Activated T-cell treated with anti-CD3 and anti-CD28 coated beads, Interleukin-2, amount 50 U/mL, for 48 hours (primary cell): ENCODE data around the gene EHD4.

ENCODE experiments used
- DNase-seq, 2 experiments: peaks; one replicate each; pipeline ENCODE4 v3.0.0-alpha.2; 2020

EHD4 gene

DNA sequence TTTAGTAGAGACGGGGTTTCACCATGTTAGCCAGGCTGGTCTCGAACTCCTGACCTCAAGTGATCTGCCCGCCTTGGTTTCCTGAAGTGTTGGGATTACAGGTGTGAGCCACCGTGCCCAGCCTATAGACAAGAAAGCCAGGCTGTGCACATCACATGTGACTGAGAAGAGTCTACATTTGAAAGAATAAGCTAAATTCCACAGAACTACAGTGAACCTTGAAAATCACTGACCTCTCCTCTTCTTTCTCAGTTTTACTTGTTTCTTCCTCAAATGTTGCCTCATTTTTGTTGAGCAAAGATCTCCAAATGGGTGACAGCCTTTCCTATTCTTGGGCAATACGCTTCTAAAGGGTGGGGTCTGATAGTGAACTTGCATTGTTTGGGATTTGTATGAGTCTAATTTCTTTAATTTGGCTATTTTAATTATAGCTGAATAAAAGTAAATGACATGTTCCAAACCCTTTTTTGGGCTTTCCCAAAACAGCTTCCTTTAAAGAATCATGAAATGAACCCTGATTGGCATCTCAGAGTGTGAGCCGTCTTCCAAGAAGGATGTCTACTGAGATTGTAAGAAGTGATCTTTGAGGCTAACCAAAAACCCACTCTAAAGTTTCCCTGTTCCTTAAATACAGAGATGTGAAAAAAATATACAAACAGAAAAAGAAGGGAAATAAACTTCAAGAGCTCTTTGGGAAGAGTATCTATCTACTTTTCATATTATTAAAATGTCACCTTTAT lies 56.9 kb downstream of the EHD4 start:
- no peak for DNase-seq

DNA sequence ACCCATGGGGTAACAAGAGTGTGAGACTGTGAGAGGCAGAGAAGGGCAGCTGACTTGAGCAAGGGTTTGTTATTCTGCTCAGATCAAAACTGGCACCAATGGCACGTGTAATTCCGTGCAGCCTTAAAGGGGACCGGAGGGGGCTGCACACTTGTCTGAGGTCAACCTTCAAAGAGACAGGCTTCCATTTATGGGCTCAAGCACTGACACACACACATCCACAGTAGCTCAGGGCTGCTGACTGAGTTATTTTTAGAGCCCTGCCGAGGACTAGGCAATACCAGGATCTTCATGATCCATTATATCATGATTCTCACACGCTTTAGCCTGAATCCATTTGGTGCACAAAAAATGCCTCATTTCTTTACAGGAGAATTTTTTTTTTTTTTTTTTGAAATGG lies 57.9 kb downstream of the EHD4 start:
- no peak for DNase-seq

DNA sequence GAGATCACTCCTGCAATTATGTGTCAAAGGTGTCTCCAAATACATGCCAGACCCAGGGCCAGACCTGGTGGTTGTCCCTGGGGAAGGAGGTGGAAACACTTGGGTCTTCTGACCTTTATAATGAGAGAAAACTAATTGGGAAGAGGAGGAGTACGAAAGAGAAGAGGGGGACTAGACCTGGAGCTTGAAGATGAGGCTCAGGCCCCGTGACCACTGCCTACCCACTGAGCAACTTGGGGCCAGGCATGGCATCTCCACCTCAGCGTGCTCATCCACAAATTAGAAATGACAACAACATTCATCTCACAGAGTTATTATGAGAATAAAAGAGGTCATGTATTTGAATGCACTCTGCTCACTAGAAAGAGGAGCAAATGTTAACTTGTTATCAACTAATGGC lies 59.1 kb downstream of the EHD4 start:
- no peak for DNase-seq

DNA sequence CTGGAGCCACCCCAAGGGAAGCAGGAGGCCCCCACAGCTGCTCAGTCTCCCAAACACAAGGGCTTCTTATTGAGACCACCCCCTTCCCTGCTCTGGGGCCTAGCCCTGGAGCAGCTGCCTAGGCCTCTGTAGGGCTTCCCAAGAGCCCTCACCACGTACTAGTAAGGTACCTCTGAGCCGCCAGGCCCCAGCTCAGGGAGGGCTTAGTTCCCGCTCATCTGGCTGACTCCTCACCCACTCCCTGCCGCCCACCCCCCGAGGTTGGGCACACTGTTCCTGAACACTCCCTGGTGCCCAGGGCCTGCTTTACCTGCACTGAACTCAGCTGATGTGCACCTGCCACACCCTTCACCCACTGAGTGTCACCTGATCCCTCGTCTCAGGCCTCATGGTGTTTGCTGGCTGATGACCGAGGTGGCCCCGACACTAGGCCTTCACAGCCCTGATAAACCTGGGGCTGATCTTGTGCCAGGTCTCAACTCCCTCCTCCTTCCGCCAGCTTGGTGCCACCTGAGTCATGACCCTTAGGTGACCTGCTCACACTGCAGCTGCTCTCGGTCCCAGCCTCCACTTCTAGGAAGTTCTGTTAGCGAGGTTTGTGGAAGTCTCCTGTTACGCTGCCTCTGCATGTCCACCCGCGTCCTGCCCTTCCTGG lies 60.5 kb downstream of the EHD4 start:
- DNase-seq = no peak

DNA sequence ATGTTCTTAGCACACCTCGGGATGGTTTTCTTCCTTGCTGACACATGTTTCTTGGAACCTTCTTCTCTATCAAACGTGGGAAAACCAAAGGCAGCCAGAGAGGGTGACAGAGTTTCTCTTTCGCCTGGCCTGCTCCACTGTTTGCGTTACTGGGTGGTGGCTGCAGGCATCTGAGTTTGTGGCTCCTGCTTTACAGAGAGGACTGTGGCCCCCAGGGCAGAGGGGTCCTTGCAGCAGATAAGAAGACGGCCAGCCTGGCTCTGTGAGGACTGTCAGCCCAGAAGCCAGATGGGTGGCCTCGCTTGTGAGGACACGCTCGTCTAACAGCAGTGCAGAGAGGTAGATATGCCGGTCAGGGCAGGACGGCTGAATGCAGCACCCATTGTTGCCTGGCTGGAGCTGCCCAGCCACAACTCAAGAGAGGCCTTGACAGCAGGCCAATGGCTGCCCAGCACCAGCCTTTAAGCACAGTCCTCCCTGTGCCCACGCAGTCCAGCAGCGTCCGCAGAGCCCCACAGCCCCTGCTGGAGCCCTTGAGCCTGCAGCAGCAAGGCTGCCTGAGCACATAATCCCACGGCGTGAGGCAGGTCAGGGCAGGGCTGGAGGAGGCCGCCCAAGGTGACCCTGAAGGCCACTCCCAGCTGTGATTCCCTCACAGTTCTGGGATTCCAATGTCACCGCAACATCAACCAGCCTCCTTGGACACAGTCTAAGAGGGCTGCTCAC lies 63.5 kb downstream of the EHD4 start:
- DNase-seq = no peak

DNA sequence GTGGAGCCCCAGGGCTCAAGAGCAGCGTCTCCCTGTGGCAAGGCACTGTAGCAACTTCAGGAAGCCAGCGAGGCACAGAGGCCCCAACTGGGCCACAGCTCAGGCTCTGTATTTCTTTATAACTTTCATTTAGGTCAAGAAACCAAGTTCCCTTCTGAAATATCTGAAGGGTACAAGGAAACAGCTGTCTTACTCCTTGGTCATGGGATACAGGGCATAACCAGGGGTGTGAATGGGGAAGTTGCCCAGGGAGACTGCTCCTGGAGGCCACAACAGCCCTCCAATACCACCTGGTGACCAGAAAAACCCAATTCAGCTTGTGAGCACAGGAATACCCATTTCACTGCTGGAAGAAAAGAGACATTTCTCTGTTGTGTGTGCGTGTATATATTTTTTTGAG lies 65.2 kb downstream of the EHD4 start:
- DNase-seq = no peak

DNA sequence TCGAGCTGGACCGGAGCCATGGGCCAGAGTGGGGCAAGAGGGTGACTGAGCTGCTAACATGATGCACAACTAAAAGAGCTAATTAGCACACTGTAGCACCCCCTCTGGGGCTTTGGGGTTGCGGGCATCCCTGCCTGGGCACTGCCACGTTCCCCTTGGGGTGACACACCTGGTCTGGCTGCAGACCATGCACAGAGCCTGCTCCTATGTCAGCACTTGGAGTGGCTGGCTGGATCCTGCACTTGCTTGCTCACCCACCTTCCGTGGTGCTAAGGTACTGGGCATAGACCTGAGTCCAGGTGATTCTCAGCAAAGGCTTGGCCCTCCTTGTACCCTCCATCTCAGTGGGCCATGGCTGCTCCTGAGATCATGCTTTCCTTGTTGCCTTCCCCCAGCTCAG lies 65.7 kb downstream of the EHD4 start:
- DNase-seq = no peak

DNA sequence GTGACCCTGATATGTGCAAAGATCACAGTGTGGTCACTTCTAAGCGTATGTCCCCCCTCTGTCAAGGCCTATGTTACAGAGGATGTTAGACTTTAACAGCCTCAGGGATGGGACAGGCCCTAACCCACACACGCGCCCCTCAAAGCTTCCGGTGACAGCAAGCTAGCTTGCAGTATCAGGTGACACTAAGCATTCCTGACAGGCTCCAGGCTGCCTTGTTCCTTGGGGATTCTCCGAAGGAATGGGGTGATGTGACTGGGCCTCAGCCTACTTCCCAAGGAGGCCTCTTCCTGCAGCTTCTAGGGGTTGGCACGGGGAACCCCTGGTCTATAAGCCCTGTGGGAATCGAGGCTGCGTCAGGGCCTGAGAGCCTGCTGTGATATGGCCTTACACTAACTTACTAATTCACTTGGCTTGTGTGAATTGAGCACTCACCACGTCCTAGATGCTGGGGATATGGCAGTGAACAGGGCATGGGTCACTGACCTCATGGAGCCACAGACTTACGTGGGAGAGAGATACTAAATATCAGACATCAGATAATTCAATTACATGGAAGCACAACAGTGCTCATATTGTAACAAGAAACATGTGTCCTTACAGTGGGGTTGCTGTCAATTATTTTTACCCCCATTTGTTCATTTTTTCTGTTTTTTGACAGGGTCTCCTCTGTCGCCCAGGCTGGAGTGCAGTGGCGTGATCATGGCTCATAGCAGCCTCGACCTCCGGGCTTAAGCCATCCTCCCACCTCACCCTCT lies 67.1 kb downstream of the EHD4 start:
- no peak for DNase-seq

DNA sequence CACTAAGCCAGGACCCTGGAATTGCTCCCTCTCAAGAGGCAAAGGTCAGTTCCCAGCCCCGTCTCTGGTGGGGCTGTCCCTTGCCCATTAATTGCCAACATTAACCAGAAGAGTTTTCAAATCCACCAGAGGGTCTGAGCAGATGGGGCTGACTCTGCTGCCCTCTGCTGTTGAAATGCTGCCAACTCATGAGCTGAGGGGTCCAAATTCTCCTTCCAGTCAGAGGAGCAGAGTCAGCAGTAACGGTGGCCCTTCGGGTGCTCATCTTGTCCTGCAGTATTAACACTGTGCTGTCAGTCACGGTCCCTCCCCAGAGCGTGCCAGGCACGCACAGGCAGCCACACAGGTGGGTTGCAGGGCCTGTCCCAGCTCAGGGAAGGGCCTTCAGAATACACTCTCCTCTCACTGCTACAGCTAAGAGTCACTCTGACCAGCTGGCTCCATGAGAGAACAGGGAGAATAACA lies 67.8 kb downstream of the EHD4 start:
- peak; percentile 80 to 83 for DNase-seq

DNA sequence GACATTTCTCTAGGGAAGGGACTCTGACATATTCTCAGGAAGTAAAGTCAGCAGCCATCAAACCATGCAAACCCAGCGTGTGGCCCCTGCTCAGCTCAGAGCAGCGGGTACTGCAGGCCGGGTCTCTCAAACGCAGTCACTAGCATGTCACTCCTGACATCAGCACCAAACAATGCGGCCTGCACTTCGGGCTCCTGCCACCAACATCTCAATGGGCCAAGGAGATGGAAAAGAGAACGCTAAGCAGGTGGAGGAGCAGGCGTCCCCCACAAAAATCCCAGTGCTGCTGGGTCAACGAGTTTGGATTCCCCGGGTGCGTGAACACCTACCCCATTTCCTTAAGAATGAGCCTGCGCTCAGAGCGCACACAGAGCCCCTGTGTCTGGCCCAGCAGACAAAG lies 68.6 kb downstream of the EHD4 start:
- DNase-seq = no peak

DNA sequence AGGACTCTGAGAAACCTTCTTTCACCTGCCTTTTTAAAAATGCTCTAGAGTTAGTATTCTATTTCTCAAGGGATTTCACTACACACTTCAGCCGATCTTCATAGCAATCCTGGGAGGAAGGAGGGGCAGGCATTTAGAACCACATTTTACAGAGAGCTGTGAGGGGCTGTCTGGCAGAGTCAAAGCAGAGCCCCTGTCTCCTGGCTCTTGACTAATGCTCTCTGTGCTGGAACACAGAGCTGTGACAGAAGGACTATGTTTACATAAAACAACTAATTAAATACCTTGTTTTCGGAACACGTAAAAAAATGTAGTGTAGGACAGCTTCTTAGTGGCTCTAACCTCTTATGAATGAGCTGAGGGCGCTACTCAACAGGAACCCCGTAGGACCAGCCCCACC lies 70.9 kb downstream of the EHD4 start:
- no peak for DNase-seq

DNA sequence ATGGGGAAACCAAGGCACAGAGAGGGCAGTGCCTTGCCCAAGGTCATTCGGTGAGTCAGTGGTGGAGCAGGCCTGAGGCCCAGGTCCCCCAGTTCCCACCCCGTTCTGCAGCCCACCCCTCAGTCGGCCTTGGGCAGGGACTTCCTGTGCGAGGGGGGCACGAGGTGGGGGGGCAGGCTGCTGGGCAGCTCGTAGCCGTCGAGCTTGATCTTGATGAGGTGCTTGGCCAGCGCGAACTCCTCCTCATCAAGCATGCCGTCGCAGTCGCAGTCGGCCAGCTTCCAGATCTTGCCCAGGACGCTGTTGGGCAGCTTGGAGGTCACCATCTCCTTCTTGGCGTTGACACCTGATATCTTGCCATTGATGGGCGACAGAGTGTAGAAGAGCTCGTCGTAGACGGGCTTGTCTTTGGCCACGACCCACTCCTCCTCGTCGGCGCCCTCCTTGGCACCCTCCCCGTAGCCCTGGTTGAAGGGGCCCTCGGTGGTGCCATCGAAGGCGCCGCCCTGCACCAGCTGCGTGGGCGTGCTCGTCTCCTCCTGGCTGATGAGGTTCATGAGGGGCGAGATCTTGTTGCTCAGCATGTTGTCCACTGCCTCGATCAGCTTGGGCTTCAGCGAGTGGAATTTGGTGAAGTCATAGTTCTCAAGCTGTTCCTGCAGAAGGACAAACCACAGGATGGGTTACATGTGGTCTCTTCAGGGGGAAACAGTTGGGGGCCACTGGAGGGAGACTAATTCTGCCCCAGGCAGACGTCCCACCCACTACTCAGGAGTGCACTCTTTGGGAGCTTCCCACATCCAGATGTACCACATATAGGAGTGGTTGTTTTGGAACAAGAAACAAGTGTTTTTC lies 71.6 kb downstream of the EHD4 start:
- DNase-seq = no peak

DNA sequence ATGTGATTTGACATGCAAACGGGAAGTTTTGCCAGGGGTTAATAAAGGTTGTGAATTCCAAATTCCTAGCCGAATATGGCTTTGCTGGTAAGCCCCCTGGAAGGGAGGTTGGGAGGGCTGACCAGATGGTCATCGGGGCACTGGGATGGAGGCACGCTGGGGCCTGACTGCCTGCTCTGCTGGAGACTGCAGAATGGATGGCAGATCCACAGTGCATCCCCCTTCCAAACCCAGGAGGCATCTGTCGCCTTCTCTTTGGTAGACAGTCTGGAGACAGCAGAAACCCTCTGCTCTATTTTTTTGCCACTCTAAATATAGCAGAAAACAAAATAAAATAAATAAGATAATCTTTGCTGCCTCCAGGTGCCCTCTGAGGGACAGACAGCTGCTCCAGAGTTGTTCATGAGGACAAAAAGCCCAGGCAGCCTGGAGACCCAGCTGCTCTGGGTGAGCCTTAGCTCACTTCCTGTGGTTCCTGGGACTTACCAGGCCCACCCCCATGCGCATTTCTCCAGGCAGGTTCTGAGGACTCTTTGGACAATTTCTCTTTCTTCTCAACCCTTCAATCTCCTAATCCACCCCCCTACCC lies 72.4 kb downstream of the EHD4 start:
- no peak for DNase-seq

DNA sequence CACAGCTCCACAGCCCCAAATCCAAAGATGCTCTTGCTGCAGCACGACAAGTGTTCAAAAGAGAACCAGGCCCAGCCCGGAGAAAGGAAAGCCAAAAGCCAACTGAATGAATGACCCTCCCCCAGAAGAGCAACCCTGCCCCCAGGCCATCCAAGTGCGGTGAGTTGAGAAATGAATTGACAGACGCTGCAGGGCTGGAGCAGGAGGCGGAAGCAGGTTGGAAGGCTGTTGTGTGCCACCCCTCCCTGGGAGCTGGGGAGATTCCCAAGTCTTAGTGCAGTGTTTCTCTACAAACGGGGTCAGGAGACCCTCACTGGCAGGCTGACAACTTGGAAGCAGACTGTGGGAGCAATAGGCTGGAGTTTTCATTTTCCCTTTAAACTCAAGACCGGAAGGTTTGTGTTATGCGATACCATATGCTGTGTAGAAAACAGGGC lies 75.0 kb downstream of the EHD4 start:
- no peak for DNase-seq

DNA sequence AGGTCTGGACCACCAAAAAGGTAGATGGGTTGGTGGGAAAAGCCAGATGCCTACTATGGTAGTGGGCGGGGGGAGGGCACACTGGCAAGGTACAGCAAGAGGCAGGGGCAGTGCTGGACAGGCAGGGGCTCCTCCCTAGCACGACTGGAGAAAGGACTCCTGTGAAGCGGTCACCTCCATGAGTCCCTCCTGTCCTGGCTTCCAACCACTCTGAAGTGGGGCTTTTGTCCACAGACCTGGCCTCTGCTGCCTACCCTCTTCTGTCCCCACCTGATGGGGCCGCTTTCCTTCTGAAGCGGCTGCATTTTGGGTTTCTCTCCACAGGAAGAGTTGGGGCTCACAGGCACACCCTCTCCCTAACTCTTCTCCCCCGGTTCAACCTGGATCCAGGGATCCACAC lies 75.8 kb downstream of the EHD4 start:
- DNase-seq = no peak

DNA sequence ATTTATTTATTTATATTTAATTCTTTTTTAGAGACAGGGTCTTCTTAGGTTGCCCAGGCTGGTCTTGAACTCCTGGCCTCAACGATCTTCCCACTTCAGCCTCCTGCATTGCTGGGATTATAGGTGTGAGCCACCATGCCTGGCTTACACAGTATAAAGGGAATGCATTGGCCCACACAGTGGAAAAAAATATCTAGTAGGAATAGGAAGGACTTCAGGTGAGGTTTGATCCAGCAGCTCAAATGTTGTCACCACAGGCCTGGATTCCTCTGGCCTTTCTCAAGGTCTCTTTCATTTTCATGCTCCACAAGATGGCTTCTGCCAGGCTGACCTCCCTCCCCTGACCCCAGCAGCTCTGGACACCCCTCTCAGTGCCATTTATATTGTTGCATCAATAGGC lies 76.4 kb downstream of the EHD4 start:
- no peak for DNase-seq

DNA sequence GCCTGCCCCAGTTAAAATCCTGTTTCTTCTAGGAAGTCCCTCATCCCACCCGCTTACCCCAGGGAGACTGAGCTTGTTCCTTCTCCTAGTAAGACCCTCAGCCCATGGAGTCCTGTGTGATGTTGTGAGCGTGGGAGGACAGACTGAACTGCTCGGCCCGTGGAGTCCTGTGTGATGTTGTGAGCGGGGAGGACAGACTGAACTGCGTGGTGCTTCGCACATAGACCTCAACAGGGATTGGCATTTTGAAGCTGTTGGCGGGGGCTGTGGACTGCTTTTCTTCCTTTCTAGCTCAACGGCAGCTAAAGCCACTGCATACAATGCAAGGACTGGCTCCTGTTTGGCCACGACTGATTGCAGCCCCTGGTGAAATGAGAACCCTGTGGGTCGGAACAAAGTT lies 76.9 kb downstream of the EHD4 start:
- DNase-seq = no peak

DNA sequence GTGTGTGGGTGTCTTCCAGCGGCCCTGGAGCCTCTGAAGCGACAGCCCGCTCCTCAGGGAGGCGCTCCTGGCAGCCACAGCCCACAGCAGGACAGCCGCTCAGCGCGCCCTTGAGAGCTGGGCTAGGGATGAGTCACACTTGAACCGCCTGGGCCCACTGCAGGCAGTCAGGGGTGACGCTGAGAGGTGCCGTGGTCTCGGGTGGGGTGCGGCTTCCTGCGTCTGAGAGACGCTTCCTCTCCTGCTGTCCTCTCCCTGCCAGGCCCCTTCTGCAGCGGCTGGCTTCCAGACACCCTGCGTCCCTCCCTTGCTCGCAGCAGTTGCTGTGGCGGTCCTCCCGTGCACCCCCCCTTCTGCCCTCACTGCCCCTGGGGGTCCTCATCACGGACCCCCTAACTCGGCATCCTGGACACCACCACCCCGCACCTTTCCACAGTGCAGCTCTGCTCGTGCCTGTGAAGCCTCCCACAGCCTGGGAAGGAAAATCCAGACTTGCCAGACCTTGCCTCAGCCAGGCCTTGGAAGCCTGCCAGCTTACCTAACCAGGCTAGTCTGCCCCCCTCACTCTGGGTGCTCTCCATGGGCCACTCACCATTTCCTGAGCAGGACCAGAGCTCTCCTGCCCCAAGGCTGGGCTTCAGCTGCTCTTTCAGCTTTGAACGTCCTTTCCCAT lies 77.4 kb downstream of the EHD4 start:
- DNase-seq = peak; percentile 76 to 82

DNA sequence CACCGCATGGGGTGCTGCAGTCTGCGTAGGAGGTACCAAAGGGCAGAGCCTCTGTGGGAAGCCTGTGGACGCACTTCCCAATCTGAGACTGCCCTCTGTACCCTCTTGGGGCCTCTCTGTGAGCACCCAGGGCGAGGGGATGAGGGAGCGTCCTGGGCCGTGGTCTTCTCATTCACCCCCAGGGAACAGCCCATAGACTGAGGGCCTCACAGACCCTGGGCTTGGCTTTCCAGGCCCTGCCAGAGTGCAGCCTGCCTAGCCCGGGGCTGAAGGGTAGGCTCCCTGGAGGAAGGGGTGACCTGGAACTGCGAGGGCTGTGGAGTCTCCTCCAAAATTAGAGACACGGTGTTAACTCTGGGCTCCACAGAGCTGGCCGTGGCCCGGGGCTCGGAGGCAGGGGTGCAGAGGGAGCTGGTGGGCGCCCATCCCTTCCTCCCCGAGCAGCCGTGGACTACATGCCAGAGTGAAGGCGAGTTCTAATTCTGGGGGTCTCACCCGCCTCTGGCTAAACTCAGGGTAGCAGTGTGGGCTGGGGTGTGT lies 78.0 kb downstream of the EHD4 start:
- no peak for DNase-seq

DNA sequence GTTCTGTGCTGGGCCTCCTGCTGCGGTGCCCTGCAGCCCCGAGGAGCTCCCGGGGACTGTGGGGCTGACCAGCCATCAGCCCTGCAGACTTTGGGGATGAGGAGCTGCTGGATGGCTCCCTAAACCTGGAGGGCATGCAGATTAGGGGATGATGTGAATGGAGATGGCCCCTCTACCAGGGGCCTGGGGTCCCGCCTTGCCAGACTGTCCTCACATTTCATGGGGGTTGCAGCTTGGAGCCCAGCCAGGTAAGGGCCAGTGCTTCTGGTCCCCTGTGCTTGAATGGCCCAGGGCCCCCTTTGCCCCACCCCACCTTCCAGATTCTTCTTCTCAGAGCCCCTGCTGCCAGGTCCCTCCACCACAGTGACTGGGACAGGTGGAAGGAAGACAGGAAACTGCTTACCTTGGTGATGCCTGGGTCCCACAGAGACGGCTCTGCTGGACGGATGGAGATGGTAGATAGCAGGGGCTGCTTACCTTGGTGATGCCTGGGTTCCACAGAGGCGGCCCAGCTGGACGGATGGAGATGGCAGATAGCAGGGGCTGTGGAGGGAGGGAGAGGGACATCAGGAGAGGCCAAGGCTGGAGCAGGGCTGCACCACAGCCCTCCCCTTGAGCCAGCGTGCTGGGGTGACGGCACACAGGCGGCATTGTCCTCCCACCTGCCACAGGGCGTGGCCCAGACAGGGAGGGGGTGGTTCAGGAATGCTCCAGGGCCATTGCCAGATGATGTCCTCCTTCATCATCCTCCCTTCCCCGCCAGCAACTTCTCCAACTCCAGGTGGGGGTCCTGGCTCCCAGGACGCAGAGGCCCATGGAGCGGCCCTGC lies 78.7 kb downstream of the EHD4 start, which contains the start of gene SPTBN5:
Gene SPTBN5 (minus strand): TSS at position 632 of the 829 bp plus-strand sequence. CDS start 556 bp downstream, at position 76.
- DNase-seq = no peak
